Activated CD8-positive, alpha-beta memory T cell treated with anti-CD3 and anti-CD28 coated beads for 4 hours (primary cell): ENCODE measurements around the gene BMPER.

Experiments
- DNase-seq, 2 donors: peaks; one replicate each; pipeline ENCODE4 v3.0.0-alpha.2; 2020; ENCODE audit warnings: low read depth in 2 of 2

The BMPER gene

GRCh38 chr7:33922820-33923219 is 17.5 kb downstream of the BMPER start:
- DNase-seq: no peak

- DNase-seq: no peak
Measured at GRCh38 chr7:33923440-33924229, 18.3 kb downstream of the BMPER start.

- no peak for DNase-seq
Measured at GRCh38 chr7:33926535-33926934, 21.2 kb downstream of the BMPER start.

GRCh38 chr7:33928986-33929385 is 23.6 kb downstream of the BMPER start:
- DNase-seq: no peak

GRCh38 chr7:33932221-33932620 is 26.9 kb downstream of the BMPER start:
- no peak for DNase-seq

GRCh38 chr7:33932832-33933468 is 27.6 kb downstream of the BMPER start:
- DNase-seq: peak; percentile 8 to 20

- DNase-seq: no peak
Measured at GRCh38 chr7:33933611-33934281, 28.4 kb downstream of the BMPER start.

GRCh38 chr7:33934391-33934790 is 29.1 kb downstream of the BMPER start:
- DNase-seq: no peak

- DNase-seq: no peak
Measured at GRCh38 chr7:33936503-33936902, 31.2 kb downstream of the BMPER start.

- DNase-seq: no peak
Measured at GRCh38 chr7:33937871-33938270, 32.5 kb downstream of the BMPER start.

- DNase-seq: no peak
Measured at GRCh38 chr7:33939121-33939520, 33.8 kb downstream of the BMPER start.

GRCh38 chr7:33940503-33940902 is 35.2 kb downstream of the BMPER start:
- DNase-seq: no peak

GRCh38 chr7:33941418-33941817 is 36.1 kb downstream of the BMPER start:
- no peak for DNase-seq

GRCh38 chr7:33946094-33946699 is 40.9 kb downstream of the BMPER start:
- no peak for DNase-seq

GRCh38 chr7:33950047-33950714 is 44.8 kb downstream of the BMPER start:
- DNase-seq: no peak

- no peak for DNase-seq
Measured at GRCh38 chr7:33952824-33953223, 47.5 kb downstream of the BMPER start.

- no peak for DNase-seq
Measured at GRCh38 chr7:33958104-33958503, 52.8 kb downstream of the BMPER start.

- DNase-seq: no peak
Measured at GRCh38 chr7:33959676-33960075, 54.3 kb downstream of the BMPER start.

GRCh38 chr7:33961948-33962347 is 56.6 kb downstream of the BMPER start:
- DNase-seq: no peak

- DNase-seq: no peak
Measured at GRCh38 chr7:33964417-33965182, 59.3 kb downstream of the BMPER start.

- no peak for DNase-seq
Measured at GRCh38 chr7:33965183-33965744, 59.9 kb downstream of the BMPER start.
